DLD1 (cell line): Measurements from ENCODE around the gene FCRL4.

Experiments used
- in situ Hi-C: cut with HindIII; loops from 2 replicates; pipeline ENCODE4 v1.10.0; 2017; ENCODE audit warnings: low sequenced_read_pairs

The FCRL4 gene

DNA sequence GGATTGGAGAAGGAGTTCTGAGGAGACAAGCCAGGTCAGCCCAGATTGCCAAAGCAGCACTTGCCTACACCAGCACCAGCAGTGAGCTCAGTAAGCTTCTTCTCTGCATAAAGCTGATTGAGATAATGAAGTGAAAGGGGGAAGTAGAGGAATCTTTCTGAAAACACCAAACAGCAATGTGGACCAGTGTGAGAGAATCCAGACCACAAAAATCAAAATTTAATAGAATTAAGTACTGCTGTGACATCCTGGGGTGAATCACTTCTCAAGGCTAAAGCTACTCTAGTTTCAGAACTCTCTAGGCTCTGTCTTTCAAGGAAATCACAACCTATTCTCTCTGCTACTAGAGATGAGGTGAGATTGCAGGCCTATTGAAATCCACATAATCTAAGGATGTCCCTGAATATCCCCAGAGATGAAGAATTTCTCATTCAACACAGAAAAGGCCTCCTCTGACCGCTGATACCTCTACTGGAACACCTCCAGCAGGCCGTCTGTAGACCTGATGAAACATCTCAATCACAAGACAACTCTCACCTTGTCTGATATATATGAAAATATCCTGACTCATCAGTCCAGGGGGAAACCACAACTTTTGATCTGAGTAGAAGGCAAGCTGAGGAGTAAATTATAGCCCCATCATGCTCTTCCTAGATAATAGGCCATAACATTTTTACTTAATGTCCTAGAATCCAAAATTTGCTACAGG lies at the start of gene FCRL4:
TSS of gene FCRL4 (minus strand) at position 127 of the 709 bp plus-strand sequence. CDS start 141 bp downstream, outside the sequence.
- in situ Hi-C loops, result no loop called here

DNA sequence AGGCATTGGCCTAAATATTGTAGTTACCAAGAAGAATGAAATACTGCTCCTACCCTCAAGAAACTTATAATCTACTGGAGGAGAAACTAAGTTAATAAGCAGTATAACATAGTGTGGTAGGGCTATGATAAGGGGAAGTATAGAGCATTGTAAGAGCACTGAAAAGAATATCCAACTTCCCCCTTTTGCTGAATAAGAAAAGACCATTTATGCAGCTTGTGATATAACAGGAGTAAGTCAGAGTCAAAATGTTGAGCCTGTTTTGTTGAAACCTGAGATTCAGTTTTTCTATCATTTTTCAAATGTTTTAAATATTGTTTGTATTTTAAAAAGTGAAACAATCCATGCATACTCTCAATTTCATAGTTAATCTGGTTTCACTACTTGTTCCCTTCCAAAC lies 48.3 kb upstream of the FCRL4 start:
- in situ Hi-C loops, result no loop called here

GRCh38 chr1:157641177-157641576 lies 43.3 kb upstream of the FCRL4 start:
- in situ Hi-C loops, result no loop called here

- in situ Hi-C loops, result no loop called here
Measured at GRCh38 chr1:157639800-157640199, 41.9 kb upstream of the FCRL4 start.

DNA sequence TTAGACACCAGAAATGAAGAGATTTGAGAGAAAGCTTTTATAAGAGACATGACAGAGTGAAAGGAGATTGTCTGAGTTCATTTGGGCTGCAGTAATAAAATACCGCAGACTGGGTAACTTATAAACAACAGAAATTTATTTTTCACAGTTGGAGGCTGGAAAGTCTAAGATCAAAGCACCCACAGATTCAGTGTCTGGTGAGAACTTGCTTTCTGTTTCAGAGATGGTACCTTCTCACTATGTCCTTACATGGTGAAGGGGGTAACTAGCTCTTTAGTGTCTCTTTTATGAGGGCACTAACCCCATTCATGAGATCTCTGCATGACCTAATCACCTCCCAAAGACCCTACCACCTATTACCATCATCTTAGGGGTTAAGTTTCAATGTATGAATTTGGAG lies 30.9 kb upstream of the FCRL4 start:
- in situ Hi-C loops, result no loop called here

DNA sequence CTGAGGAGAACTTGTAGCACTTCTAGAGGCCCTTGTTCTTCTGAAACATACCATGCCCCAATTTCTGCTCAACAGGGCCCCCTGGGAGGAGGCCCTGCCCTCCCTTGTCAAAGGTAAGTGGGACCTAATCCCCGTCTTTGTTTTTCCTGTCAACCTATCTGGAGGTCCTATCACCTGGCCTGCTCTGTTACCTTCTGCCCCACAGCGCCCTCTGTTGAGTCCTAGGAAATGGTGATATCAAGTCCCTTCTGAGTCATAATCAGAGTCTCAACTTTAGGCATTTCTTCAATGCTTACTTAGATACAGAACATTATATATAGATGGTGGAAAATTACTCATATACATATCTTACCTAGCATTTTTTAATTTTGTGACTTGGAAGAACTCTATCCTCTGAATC lies 28.2 kb upstream of the FCRL4 start:
- in situ Hi-C loops, result no loop called here

DNA sequence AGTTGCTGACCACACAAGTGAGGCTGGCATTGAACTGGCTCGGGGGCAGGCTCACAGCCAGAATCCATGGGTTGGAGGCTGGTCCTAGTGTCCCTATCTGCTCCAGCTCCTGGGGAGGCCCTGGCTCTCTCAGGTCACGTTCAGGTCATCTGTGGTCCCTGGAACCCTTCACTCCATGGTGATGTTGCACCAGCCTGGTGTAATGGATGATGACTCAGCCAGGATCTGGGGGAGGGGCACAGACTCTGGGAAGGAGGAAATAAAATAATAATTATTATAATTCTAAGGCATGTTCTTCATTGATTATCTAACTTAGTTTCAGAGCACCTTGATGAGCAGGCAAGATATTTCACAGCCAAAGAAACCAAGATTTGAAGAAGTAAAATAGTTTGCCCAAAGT lies 26.6 kb upstream of the FCRL4 start:
- in situ Hi-C loops, result no loop called here

DNA sequence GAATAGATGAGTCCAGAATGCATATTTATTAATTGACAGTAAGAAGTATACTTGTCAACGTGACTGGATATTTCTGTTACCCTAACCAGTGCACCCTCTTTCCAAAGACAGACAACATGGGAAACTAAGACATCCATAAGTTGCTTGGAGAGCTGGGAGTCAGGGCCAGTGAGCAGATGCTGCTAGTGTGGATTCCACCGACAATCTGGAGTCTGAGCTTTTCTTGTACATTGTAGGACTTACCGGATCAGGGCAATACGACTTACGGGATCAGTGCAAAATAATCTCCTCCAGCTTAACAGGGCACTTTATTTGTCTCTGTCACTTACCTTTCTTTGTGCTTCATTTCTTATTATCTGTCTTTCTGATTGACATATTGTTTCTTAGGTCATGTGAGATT lies 24.6 kb upstream of the FCRL4 start:
- in situ Hi-C loops, result no loop called here

DNA sequence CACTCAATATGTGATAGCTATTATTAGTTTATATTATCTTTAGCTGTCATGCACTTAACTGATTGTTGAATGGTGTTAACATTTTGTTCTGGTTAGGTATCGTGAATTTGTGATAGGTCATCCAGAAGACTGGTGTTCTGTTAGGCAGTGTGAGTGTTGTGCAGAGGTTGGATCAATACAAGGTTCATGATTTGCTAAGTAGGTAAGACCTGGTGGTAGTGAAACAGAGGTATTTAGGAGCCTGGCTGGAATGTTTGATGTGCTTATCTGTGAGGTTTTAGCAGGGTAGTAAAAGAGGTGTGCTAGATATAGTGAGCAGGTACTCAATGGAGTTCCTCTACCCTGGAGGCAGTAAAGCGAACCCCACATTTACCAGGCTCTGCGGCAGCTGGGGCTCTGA lies 20.3 kb upstream of the FCRL4 start:
- in situ Hi-C loops, result no loop called here

GRCh38 chr1:157600236-157600635 lies 2.4 kb upstream of the FCRL4 start:
- in situ Hi-C loops, result no loop called here

- in situ Hi-C loops, result no loop called here
Measured at GRCh38 chr1:157596384-157596783, 1.5 kb downstream of the FCRL4 start.

GRCh38 chr1:157595356-157595755 lies 2.5 kb downstream of the FCRL4 start:
- in situ Hi-C loops, result no loop called here

- in situ Hi-C loops, result no loop called here
Measured at GRCh38 chr1:157585984-157586383, 11.9 kb downstream of the FCRL4 start.

- in situ Hi-C loops, result no loop called here
Measured at GRCh38 chr1:157584503-157584902, 13.4 kb downstream of the FCRL4 start.

DNA sequence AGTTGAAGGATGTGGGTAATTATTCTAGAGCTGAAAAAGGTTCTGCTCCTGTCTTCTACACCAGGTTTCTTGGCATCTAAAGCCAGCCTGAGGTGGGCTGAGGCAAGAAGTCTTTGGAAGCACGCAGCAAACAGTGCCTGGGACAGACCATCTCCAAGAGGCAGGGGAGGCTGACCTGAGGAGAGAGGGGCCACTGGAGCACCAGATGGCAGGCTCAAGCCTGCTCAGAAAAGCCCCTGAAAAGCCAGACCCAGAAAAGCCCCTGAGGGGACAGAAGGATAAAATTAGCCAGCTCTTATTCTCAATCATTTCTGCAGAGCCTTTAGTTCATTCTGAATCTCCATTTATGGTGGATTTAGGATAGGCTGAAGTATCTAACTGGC lies 17.1 kb downstream of the FCRL4 start:
- in situ Hi-C loops, result no loop called here

DNA sequence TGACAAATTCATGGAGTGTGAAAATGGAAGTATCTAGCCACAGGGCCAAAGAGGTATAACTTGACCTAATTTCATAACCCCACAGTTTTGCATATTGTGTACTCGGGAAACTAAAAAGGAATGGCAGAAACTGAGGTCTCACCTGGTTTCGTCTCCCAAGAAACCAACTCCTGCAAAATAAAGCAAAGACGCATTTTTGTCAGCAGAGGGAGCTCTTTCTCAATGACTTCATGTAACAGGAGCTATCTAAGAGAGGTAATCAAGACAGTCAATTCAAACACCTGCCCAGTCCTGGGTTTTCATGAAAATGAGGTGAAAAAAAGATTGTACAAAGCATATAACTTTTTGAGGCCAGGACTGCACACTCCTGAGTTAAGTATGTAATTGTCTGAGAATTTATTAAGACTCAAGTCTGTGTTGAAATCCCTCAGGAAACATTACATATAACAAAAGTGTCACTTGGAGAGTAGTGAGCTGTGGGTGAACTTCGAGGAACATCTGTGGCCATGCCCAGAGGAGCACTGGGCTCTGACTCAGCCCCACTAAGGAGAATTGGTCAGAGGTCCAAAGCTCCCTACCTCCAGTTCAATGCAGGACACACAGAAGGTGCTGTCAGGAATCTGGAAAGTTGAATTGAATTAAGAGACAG lies 17.6 kb downstream of the FCRL4 start:
- in situ Hi-C loops, result no loop called here

DNA sequence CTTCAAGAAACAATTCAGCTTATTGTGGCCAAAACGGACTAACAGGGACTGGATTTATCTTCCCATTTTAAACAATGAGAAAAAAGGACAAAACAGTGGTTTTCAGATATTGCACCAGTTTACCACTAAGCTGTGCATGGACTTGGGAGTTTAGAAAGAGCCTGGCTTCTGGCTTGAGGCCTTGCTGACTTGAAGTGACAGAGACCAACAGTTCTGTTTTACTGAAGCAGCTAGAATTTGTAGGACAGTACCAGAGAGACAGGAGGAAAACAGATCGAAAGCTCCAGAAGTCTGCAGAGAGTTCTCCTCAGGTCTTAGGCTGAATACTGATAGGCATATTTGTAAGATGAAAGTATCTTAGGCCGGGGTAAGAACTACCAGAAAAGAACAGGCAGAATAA lies 20.5 kb downstream of the FCRL4 start:
- in situ Hi-C loops, result no loop called here

DNA sequence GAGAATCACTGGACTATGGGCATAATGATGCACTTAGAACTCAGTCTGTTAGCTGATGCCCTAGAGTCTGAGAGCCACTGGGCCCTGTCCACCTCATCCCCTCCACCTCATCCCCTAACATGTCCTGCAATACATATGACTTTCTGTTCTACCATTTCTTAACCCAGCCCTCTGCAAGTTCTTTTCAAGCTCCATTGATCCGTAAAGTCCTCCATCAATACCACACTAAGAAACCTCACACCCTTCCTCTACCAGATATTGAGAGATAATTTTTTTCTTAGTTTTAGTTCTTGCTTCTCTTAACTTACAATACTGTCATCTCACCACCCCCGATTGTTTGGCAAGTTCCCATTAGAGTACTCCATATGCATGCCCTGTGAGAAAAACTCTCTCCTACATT lies 22.1 kb downstream of the FCRL4 start:
- in situ Hi-C loops, result no loop called here

- in situ Hi-C loops, result no loop called here
Measured at GRCh38 chr1:157574836-157575235, 23.0 kb downstream of the FCRL4 start.

- in situ Hi-C loops, result no loop called here
Measured at GRCh38 chr1:157566484-157567300, 31.2 kb downstream of the FCRL4 start.

GRCh38 chr1:157562515-157562914 lies 35.4 kb downstream of the FCRL4 start:
- in situ Hi-C loops, result no loop called here

DNA sequence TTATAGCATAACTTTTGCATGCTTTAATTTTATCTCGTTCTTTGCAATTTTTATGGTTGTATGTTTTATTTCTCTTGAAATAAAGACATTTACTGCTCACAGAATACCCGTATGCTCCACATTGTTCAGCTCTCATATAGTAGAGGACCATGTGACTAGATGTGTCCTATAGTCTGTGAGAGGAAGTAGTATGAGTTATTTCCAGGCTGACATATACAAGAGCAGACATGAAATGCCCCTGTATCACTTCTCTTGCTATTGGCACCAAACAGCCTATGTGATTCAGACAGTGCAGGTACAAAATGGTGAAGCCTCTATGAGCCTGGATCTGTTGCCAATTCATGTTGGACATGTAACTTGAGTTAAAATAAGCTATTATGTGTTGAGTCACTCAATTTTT lies 39.8 kb downstream of the FCRL4 start:
- in situ Hi-C loops, result no loop called here
